Lung (tissue), 12 donors: ENCODE measurements around the gene STAC. TPM values are rescaled to one million over a fixed set of nuclear protein-coding genes. Genes with fewer than 3 reads are reported as not detected.
"Not testable (repeated sequence)": the region's sequence is repeated elsewhere in the genome, so short reads cannot be mapped to it uniquely, and the experiment has no call there.

Experiments used
- ATAC-seq: fragments of 200-7000 bp; cut with Tn5 transposase; one replicate; pipeline ENCODE4 v1.9.1; 2020; ENCODE audit warnings: moderate number of reproducible peaks; ENCODE audit not compliant: insufficient read depth, low FRiP score
- DNase-seq, 3 donors: peaks; one replicate each; pipeline ENCODE4 v3.0.0-alpha.2; 2013 to 2017
- H3K27ac ChIP-seq, 2 donors: one replicate each; pipeline ENCODE4 v1.5.1; 2013; ENCODE audit warnings: mild to moderate bottlenecking in 2 of 2, moderate library complexity in 2 of 2, control low read depth in 1 of 2, inconsistent platforms in 1 of 2, low read depth in 1 of 2, low read length in 1 of 2
- H3K27me3 ChIP-seq, 3 donors: one replicate each; pipeline ENCODE4 v1.5.1; 2013; ENCODE audit warnings: low read length in 2 of 3; ENCODE audit not compliant: control insufficient read depth in 3 of 3, insufficient read depth in 3 of 3
- H3K36me3 ChIP-seq, 4 donors: one replicate each; pipeline ENCODE4 v1.5.1; 2013; ENCODE audit warnings: low read length in 4 of 4, mild to moderate bottlenecking in 1 of 4, moderate library complexity in 1 of 4; ENCODE audit not compliant: control insufficient read depth in 4 of 4, insufficient read depth in 4 of 4
- H3K4me1 ChIP-seq, 5 donors: one replicate each; pipeline ENCODE4 v1.5.1; 2013; ENCODE audit warnings: low read length in 5 of 5, mild to moderate bottlenecking in 2 of 5, moderate library complexity in 1 of 5; ENCODE audit not compliant: control insufficient read depth in 5 of 5, insufficient read depth in 5 of 5
- H3K4me3 ChIP-seq: one replicate; pipeline ENCODE4 v1.5.1; 2013; ENCODE audit warnings: mild to moderate bottlenecking, control low read depth, moderate library complexity
- H3K9ac ChIP-seq, 2 donors: one replicate each; pipeline ENCODE4 v1.5.1; 2013; ENCODE audit warnings: low read length in 2 of 2, control low read depth in 1 of 2; ENCODE audit not compliant: insufficient read depth in 1 of 2
- H3K9me3 ChIP-seq, 4 donors: one replicate each; pipeline ENCODE4 v1.5.1; 2013; ENCODE audit warnings: low read length in 3 of 4, mild to moderate bottlenecking in 1 of 4, moderate library complexity in 1 of 4; ENCODE audit not compliant: control insufficient read depth in 4 of 4, insufficient read depth in 3 of 4
- WGBS, 2 donors: extraction: QIAGEN DNeasy Blood & Tissue Kit; methylation state at CpG; one replicate each; pipeline ENCODE4 v1.1.7; 2013; 5-methylcytosine and 5-hydroxymethylcytosine counted together
- polyA plus RNA-seq, 2 donors: library from polyadenylated mRNA; stranded (reverse); fragments of 200-250 nt; gene quantifications; one replicate each; pipeline ENCODE4 v1.2.1, GENCODE V29; 2013
- total RNA-seq, 2 donors: library from RNA; depleted of rRNA in 1 of 2; stranded (reverse); fragments of >200 nt in 1 of 2; gene quantifications; one replicate each; pipeline ENCODE4 v1.2.1, GENCODE V29; 2014 to 2021
- TF ChIP-seq, protein P1 (sequence below): IDR thresholded peaks from 2 replicates; pipeline ENCODE4 v1.5.1; 2012; ENCODE audit warnings: mild to moderate bottlenecking; ENCODE audit errors: control extremely low read depth, extremely low read depth
- donor health status: control.
- donor health status: control.
- donor health status: Bipolar disorder and iron deficiency.
- donor health status: healthy.
- donor health status: DM: yes; HTN: yes; CAD: no.

STAC gene
- total and polyA plus RNA-seq, 4 donors = 1.3 to 17.2 (median 5.7) TPM

DNA sequence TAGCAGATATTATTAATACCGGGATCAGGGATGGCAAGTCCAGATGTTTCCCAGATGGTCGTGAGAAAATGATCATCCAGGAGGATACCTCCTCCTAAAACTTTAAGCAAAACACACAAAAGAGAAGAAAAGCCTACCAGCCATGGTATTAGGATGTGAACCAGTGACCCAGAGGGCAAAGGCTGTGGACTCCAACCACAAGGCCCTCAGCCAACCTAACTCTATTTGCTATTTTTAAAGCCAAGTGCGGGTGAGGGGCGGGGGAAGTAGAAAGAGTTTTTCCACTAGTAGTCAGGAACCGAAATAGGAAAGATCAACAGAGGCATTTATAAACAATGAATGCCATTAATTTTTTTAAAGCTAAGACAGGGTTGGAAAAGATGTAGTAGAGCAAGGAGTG lies 77.4 kb downstream of the STAC start:
- DNase-seq (no peak), ATAC-seq (no peak)
- Histone ChIP-seq H3K4me3 (no peak overlapping the region), H3K27ac (no peak overlapping the region), H3K9ac (no peak overlapping the region), H3K4me1 (peaks cover 0 to 6% (median 0%) of the 10 kb centered on the region in 5 donors), H3K36me3 (no peaks in the 10 kb centered on the region), H3K9me3 (peaks cover 0 to 2% (median 0%) of the 10 kb centered on the region in 4 donors), H3K27me3 (no peaks in the 10 kb centered on the region)
- TF ChIP-seq, protein P1, sequence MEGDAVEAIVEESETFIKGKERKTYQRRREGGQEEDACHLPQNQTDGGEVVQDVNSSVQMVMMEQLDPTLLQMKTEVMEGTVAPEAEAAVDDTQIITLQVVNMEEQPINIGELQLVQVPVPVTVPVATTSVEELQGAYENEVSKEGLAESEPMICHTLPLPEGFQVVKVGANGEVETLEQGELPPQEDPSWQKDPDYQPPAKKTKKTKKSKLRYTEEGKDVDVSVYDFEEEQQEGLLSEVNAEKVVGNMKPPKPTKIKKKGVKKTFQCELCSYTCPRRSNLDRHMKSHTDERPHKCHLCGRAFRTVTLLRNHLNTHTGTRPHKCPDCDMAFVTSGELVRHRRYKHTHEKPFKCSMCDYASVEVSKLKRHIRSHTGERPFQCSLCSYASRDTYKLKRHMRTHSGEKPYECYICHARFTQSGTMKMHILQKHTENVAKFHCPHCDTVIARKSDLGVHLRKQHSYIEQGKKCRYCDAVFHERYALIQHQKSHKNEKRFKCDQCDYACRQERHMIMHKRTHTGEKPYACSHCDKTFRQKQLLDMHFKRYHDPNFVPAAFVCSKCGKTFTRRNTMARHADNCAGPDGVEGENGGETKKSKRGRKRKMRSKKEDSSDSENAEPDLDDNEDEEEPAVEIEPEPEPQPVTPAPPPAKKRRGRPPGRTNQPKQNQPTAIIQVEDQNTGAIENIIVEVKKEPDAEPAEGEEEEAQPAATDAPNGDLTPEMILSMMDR = no peak
- WGBS, 2 donors = 66 to 75% methylated on average over 5 of the region's 5 CpGs

DNA sequence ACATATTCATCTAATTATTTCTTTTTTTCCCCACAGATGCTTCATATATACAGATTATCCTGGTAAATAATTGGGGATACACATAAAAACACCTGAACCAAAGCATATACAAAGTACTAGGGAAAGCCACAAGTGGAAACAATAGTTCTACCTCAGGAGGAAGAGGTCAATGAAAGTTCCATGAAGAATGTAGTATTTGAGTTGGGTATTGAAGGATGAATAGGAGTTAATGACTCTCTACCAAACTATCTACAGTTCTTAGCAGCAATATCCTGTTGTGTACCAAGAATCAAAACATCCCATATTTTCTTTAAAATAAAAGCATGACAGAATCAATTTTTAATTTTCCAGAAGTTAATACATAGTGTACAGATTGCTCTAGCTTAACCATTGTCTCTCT lies 78.9 kb downstream of the STAC start:
- no peaks in the 10 kb centered on the region for H3K27me3 ChIP-seq
- H3K27ac ChIP-seq = no peak overlapping the region
- H3K9me3 ChIP-seq = no peaks in the 10 kb centered on the region
- TF ChIP-seq, protein P1 = no peak
- DNase-seq = no peak
- ATAC-seq = no peak
- no peak overlapping the region for H3K4me3 ChIP-seq
- H3K4me1 ChIP-seq = peaks cover 0 to 6% (median 0%) of the 10 kb centered on the region in 5 donors
- no peak overlapping the region for H3K9ac ChIP-seq
- no peaks in the 10 kb centered on the region for H3K36me3 ChIP-seq

DNA sequence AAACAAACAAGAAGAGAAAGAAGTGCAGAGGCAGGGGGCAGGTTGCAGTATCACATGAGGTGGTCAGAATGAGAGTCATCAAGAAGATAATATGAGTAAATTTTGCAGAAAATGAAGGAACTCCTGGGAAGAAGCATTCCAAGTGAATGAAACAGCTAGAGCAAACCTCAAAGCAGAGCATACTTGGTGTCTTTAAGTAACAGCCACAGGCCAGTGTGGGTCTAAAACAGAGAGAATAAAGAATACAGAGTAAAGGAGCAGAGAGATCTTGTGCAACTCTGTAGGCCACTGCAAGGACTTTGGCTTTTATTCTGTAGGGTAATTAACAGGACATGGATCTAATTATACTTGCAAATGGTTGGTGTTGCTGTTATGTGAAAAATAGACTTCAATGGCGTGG lies 81.3 kb downstream of the STAC start:
- 93 to 99% methylated on average over 1 of the region's 1 CpG for WGBS, 2 donors
- no peak overlapping the region for H3K4me3 ChIP-seq
- no peak overlapping the region for H3K9ac ChIP-seq
- peaks cover 0 to 7% (median 0%) of the 10 kb centered on the region in 4 donors for H3K9me3 ChIP-seq
- TF ChIP-seq, protein P1 = no peak
- no peaks in the 10 kb centered on the region for H3K4me1 ChIP-seq
- H3K27me3 ChIP-seq = no peaks in the 10 kb centered on the region
- H3K36me3 ChIP-seq = no peaks in the 10 kb centered on the region
- ATAC-seq (no peak), DNase-seq (no peak)
- H3K27ac ChIP-seq = no peak overlapping the region

DNA sequence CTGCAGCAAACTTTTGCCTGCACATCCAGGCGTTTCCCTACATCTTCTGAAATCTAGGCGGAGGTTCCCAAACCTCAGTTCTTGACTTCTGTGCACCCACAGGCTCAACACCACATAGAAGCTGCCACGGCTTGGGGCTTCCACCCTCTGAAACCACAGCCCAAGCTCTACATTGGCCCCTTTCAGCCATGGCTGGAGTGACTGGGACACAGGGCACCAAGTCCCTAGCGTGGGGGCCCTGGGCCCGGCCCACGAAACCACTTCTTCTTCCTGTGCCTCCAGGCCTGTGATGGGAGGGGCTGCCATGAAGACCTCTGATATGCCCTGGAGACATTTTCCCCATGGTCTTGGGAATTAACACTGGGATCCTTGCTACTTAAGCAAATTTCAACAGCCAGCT lies 91.7 kb downstream of the STAC start:
- not testable (repeated sequence) for H3K27me3 ChIP-seq, H3K36me3 ChIP-seq, DNase-seq, H3K4me3 ChIP-seq, H3K27ac ChIP-seq, ATAC-seq, H3K9me3 ChIP-seq, H3K4me1 ChIP-seq, H3K9ac ChIP-seq
- WGBS, 2 donors = 63 to 76% methylated on average over 6 of the region's 6 CpGs
